Glutamatergic neuron (in vitro differentiated cells): Measurements from ENCODE around the gene LCMT1. TPM values are rescaled to one million over a fixed set of nuclear protein-coding genes. Genes with fewer than 3 reads are reported as not detected.

Experiments
- DNase-seq: peaks from one replicate; pipeline ENCODE4 v3.0.0; 2022
- H3K27ac Mint-ChIP-seq: one replicate; pipeline ENCODE4 v1.8.0; 2020; ENCODE audit warnings: mild to moderate bottlenecking, mixed read lengths, inconsistent platforms; ENCODE audit not compliant: unreplicated experiment
- H3K27me3 Mint-ChIP-seq: one replicate; pipeline ENCODE4 v1.8.0; 2020; ENCODE audit warnings: mild to moderate bottlenecking, moderate library complexity, mixed read lengths, inconsistent platforms; ENCODE audit not compliant: unreplicated experiment
- H3K36me3 Mint-ChIP-seq: one replicate; pipeline ENCODE4 v1.8.0; 2020; ENCODE audit warnings: mild to moderate bottlenecking, mixed read lengths, inconsistent platforms; ENCODE audit not compliant: unreplicated experiment
- H3K4me1 Mint-ChIP-seq: one replicate; pipeline ENCODE4 v1.8.0; 2020; ENCODE audit warnings: mild to moderate bottlenecking, low read depth, mixed read lengths, inconsistent platforms; ENCODE audit not compliant: unreplicated experiment
- H3K4me3 Mint-ChIP-seq: one replicate; pipeline ENCODE4 v1.8.0; 2020; ENCODE audit warnings: mild to moderate bottlenecking, mixed read lengths, inconsistent platforms; ENCODE audit not compliant: unreplicated experiment
- H3K9me3 Mint-ChIP-seq: one replicate; pipeline ENCODE4 v1.8.0; 2020; ENCODE audit warnings: mild to moderate bottlenecking, moderate library complexity, mixed read lengths, inconsistent platforms; ENCODE audit not compliant: unreplicated experiment
- total RNA-seq: library from RNA; stranded (reverse); fragmentation: NEBNext Ultra II Directional; extraction: Animal tissue kit (Norgen Biotek cat#: 25700); gene quantifications from one replicate; pipeline ENCODE4 v1.2.1, GENCODE V29; 2021; ENCODE audit not compliant: unreplicated experiment
- TF ChIP-seq, protein P1 (sequence below): fragments of 200-600 bp; sonication (generic); IDR thresholded peaks from one replicate; pipeline ENCODE4 v1.5.0; 2021; ENCODE audit not compliant: partially characterized antibody, unreplicated experiment

The LCMT1 gene
- total RNA-seq, 1 donor from 2014 or later: 67.6 TPM

GRCh38 chr16:25065899-25066298 lies 45.6 kb upstream of the LCMT1 start:
- Mint-ChIP-seq H3K9me3 (no peaks in the 10 kb centered on the region), H3K4me3 (no peak overlapping the region), H3K27ac (no peak overlapping the region), H3K36me3 (no peaks in the 10 kb centered on the region), H3K4me1 (no peaks in the 10 kb centered on the region), H3K27me3 (peaks cover 6% of the 10 kb centered on the region)
- DNase-seq: no peak
- TF ChIP-seq, protein P1, sequence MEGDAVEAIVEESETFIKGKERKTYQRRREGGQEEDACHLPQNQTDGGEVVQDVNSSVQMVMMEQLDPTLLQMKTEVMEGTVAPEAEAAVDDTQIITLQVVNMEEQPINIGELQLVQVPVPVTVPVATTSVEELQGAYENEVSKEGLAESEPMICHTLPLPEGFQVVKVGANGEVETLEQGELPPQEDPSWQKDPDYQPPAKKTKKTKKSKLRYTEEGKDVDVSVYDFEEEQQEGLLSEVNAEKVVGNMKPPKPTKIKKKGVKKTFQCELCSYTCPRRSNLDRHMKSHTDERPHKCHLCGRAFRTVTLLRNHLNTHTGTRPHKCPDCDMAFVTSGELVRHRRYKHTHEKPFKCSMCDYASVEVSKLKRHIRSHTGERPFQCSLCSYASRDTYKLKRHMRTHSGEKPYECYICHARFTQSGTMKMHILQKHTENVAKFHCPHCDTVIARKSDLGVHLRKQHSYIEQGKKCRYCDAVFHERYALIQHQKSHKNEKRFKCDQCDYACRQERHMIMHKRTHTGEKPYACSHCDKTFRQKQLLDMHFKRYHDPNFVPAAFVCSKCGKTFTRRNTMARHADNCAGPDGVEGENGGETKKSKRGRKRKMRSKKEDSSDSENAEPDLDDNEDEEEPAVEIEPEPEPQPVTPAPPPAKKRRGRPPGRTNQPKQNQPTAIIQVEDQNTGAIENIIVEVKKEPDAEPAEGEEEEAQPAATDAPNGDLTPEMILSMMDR: no peak

DNA sequence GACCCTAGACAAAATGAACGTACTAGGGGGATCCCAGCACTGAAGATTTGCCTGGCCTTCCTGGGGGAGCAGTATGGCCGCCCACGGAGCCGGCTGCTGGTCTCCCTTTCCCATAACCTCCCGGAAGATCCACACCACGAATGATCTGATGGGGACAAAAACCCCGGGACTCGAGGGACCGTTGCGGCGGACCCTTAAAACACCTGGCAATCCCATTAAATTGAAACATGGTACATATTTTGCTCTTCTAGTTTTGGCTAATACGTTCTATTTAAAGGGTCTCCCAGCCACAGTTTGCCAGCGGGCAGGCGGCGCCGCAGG lies 45.2 kb upstream of the LCMT1 start:
- Mint-ChIP-seq H3K4me3 (peak overlapping the region; percentile 79), H3K9me3 (no peaks in the 10 kb centered on the region), H3K36me3 (no peaks in the 10 kb centered on the region), H3K27me3 (peaks cover 6% of the 10 kb centered on the region), H3K27ac (peak overlapping the region; percentile 75), H3K4me1 (no peaks in the 10 kb centered on the region)
- TF ChIP-seq, protein P1: no peak
- no peak for DNase-seq

DNA sequence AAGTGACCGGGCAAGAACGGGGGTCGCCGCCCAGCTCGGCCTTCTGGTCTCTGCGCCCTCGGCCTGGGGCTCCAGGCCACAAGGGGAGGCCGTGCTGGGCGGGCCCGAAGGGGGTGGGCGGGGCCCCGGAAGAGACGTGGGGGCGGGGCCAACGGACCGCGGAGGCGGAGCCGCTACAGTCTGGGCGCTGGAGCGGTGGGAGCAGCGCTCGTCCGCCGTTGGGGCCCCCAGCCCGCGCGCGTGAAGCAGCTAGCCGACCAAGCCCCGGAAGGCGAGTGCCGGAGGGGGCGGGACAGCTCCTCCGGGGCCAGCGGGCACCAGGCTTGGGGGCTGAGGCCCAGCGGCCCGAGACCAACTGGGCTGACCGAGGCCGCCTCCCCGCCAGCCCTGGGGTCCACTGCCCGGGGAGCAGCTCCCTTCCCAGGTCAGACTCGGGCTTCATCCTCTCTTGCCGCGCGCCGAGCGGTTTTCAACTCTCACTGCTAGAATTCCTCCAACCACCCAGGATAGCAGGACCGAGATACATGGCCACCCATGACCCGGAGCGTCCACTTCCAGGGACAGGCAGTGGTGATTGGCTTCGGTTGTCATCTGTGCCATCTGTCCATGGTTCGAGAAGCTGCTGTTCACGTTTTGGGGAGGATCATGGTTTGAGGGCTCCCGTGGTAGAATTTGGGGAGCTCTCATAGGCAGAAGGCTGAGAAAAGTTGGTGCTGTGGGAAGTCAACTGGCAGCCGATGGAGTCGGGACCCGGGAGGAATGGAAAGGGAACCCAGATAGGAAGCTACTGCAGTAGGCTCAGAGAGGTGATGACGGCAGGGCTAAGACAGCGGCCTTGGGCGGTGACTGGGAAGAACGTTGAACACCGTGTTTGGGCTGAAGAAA lies 44.6 kb upstream of the LCMT1 start:
- TF ChIP-seq, protein P1: no peak
- Mint-ChIP-seq H3K9me3 (no peaks in the 10 kb centered on the region), H3K36me3 (no peaks in the 10 kb centered on the region), H3K27me3 (peaks cover 6% of the 10 kb centered on the region), H3K4me1 (no peaks in the 10 kb centered on the region), H3K27ac (peak overlapping the region; percentile 75), H3K4me3 (peak overlapping the region; percentile 91)
- peak; percentile 90 for DNase-seq

DNA sequence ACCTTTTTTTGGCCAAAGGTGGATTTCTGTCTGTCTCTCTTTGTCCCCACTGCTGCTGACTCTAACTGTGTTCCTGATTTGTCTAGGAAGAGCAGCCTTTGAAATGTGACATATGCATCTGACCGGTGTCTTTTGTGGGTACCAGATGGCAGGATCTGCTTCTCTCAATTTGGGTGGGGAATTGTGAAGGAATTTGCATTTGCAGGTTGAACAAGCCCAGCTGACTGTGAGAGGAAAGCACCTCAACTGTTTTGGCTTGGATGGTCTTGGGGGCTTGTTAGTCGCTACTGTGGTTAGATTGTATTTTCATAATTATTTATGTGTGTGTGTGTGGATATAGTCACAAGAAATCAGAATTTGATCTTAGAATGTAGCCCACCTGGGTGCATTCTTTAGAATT lies 37.7 kb upstream of the LCMT1 start:
- H3K36me3 Mint-ChIP-seq: no peaks in the 10 kb centered on the region
- peak overlapping the region; percentile 35 for H3K27ac Mint-ChIP-seq
- H3K27me3 Mint-ChIP-seq: peaks cover 2% of the 10 kb centered on the region
- TF ChIP-seq, protein P1: no peak
- DNase-seq: no peak
- no peaks in the 10 kb centered on the region for H3K9me3 Mint-ChIP-seq
- peaks cover 12% of the 10 kb centered on the region for H3K4me1 Mint-ChIP-seq
- peak overlapping the region; percentile 9 for H3K4me3 Mint-ChIP-seq

- no peaks in the 10 kb centered on the region for H3K27me3 Mint-ChIP-seq
- no peak overlapping the region for H3K4me3 Mint-ChIP-seq
- peaks cover 8% of the 10 kb centered on the region for H3K4me1 Mint-ChIP-seq
- no peaks in the 10 kb centered on the region for H3K9me3 Mint-ChIP-seq
- TF ChIP-seq, protein P1: no peak
- DNase-seq: no peak
- H3K27ac Mint-ChIP-seq: no peak overlapping the region
- no peaks in the 10 kb centered on the region for H3K36me3 Mint-ChIP-seq
Measured at GRCh38 chr16:25078386-25078978, 33.1 kb upstream of the LCMT1 start.
